M059J (cell line): ENCODE measurements around the gene CDK5. TPM values are rescaled to one million over a fixed set of nuclear protein-coding genes. Genes with fewer than 3 reads are reported as not detected.

ENCODE experiments used
- DNase-seq: peaks from one replicate; pipeline ENCODE4 v3.0.0-alpha.2; 2012; ENCODE audit warnings: low read depth
- total RNA-seq: library from RNA; depleted of rRNA; stranded (reverse); fragments of >200 nt; shearing (Covaris generic); gene quantifications from 2 replicates; pipeline ENCODE4 v1.2.3, GENCODE V29; 2014

CDK5 gene
- total RNA-seq, 1 experiment from 2014 or later, result 54.2 TPM

DNA sequence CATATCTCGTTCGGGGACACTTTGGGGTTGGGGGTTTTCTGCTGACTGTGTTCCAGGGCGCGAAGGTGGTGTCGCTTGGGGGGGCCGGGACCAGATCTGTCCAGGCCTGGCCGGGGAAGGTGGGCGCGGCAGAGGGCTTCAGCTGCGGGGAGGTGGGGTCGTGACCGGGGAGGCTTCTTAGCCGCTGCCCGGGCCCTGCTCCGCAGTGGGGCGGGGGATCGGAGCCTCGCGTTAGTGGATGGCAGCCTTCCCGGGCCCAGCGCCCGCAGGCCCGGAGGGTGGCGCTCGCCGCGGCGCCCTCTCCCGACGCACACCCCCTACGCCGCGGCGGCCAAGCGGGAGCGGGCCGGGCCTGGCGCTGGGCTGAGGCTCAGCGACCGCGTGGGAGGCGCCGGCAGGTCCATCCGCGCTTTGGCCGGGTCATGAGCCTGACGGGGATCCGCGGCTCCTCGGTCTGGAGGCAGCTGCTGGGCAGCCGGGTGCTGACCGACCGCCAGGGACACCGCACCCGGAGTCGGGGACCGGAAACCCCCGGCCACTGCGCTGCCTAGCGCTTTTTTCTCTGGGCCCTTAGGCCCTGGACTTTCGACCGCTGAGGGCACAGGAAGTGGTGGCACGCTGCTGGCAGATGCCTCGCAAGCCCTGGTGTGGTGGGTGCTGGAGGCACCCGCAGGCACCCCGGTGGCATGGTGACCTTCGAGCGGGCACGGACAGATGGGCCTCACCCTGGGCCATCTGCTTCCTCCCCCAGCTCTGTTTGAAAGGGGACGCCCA lies 29.7 kb upstream of the CDK5 start:
- DNase-seq, result peak; percentile 70

GRCh38 chr7:151086802-151087244 lies 29.1 kb upstream of the CDK5 start:
- peak; percentile 46 for DNase-seq

GRCh38 chr7:151085691-151086620 lies 28.3 kb upstream of the CDK5 start, which contains the start of gene AGAP3:
Gene AGAP3, plus strand, starts transcription at chr7:151086475. Its CDS starts 267 bp downstream, at chr7:151086742.
- peak; percentile 89 for DNase-seq

- no peak for DNase-seq
Observed at GRCh38 chr7:151085329-151085690, 27.6 kb upstream of the CDK5 start.

GRCh38 chr7:151083824-151084160 lies 26.1 kb upstream of the CDK5 start:
- DNase-seq, result no peak

DNA sequence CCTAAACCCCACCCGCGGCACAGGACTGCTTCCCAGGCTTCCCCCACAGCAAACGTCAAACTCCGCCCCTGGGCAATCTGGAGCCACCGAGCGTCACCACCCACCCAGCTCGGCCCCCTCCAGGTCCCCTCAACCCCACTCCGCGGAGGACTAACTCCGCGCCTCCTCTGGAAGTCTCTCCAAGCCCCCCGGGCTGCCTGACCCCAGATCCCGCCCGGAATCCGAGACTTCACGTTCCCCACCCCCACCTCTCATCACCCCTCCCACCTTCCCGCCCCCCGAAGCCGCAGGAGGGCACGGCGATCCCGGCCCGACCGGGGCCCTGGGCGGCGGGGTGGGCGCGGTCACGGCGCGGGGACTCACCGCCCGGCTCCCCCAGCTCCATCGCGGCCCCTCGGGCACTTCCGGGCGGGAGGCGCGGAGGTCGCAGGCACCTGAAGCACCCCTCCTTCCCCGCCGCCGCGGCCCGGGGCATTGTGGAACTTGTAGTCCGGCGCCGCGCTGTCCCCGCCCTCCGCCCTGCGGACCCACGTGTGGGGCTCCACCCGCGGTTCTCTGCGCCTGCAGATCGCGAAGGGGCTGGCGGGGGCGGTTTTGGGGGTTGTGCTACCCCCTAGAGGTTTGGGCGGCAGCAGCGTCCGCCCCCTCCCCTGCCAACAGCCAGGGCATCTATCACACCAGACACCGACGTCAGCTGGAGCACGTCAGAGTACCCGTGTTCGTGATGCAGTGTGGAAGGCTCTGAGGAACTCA lies 25.6 kb upstream of the CDK5 start, which contains the start of gene TMUB1:
Gene TMUB1 (minus strand): TSS at position 423 of the 753 bp plus-strand sequence. CDS start 930 bp downstream, outside the sequence.
- peak; percentile 70 for DNase-seq

DNA sequence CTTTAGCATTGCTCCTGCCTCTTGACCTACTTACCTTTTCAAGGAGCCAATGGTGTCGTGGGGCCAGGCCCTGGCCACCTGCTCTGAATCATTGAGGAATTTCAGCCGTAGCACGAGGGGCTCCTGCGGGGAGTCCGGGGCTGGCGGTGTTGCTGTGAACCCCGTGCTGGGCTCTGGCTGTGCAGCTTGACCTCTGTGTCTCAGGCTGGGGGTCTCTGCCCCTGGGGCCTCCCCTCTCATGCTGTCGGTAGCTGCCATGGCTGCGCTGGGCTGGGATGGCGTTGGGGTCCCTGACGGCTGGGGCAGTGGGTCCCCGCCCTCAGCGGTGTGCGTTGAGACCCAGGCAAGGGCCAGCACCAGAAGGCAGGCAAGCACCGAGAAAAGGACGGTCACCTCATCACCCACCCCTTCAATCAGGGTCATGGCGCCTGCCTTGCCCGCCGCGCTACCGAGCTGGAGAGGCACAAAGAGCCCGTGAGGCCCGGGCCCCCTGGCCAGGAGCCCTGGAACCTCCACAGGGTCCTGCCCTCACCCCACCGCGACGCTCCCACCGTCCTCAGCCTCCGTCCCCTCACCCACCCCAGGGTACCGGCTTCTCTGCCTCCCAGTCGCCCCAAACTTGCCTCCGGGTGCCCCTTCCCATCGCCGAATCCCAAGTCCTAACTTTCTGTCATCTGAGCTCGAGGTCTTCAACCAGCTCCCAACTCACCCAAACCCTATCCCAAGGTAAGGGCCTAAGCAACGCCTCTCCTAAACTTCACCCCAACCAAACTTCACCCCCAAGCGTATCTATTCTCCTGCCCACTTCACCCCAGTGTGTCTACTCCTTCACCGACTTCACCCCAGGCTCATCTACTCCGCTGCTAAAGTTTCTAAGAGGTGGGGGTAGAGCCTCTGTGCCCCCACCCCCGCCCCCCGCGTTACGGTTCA lies 24.7 kb upstream of the CDK5 start:
- DNase-seq, result no peak

DNA sequence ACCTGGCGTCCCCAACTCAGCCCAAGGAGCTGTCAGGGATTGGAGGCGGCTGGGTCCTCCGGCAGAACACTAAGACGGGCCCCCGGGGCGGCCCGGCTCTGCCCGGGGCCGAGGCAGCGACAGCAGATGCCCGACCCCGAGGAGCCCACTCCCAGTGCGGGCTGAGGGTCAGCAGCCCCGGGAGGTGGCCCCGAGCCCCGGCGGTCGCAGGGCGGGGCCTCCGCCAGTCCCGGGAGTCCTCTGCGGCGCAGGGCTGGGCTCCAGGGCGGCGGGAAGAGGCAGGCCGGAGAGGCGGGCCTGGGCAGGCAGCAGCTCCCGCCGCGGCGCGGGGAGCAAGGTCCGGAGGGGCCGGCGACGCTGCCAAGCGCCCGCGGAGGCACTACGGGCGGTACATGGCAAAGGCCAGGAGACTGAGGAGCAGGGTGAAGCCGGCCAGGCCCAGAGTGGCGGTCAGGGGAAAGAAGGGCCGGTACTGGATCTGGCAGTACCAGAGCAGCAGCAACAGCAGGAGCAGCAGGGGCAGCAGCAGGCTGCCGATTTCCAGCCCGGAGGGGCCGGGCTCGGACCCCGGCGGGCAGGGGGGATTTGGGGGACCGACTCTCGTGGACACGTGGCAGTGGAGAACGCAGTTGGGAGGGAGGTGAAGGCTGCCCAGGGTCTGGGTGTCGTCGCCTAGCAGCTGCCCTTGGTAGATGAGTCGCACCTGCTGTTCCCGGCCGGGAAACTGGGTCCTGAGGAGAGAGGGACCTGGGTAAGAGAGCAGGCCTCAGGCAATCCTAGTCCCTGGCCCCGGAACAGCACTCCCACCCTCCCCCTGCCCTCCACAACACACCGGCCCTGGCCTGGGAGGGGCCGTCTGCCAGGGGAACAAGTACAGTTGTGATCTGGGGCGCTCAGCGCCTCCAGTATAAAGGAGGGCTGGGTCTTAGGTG lies 23.7 kb upstream of the CDK5 start:
- peak; percentile 48 for DNase-seq

- DNase-seq, result peak; percentile 90
Observed at GRCh38 chr7:151080522-151081169, 22.9 kb upstream of the CDK5 start, which contains the start of gene FASTK. Gene FASTK, minus strand, starts transcription at chr7:151080809. Its CDS starts 43 bp downstream, at chr7:151080766.

GRCh38 chr7:151080067-151080521 lies 22.4 kb upstream of the CDK5 start:
- DNase-seq, result peak; percentile 28

DNA sequence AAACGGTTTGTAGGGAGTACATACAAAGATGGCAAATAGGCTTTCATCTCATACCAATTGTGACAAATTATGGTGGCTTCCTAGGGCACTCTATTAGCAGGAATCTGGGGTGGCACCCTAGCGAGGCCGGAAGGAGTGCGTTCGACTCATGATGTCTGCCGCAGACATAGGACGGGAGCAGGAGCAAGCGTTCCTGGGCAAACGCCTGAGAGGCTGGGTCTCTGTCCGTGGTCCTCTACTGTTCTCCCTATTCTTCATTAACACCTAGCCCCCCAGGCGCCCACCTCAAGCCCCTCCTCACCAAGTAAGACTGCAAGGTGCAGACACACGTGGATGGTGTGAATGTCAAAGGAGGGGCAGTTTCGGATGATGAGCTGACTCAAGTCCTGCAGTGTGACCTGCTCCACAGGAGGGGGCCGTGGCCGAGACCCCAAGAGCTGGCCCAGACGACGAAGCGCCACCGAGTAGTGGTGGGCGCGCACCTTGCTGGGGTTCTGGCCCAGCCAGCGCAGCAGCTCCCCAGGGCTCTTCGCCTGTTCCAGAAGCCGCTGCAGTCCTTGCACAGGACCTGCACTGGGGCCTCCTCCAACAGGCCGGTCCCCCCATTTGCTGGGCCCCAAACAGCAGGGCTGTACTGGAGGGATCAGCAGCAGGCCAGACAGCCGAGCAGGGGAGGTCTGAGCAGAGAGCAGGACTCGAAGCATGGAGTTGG lies 21.7 kb upstream of the CDK5 start:
- no peak for DNase-seq

DNA sequence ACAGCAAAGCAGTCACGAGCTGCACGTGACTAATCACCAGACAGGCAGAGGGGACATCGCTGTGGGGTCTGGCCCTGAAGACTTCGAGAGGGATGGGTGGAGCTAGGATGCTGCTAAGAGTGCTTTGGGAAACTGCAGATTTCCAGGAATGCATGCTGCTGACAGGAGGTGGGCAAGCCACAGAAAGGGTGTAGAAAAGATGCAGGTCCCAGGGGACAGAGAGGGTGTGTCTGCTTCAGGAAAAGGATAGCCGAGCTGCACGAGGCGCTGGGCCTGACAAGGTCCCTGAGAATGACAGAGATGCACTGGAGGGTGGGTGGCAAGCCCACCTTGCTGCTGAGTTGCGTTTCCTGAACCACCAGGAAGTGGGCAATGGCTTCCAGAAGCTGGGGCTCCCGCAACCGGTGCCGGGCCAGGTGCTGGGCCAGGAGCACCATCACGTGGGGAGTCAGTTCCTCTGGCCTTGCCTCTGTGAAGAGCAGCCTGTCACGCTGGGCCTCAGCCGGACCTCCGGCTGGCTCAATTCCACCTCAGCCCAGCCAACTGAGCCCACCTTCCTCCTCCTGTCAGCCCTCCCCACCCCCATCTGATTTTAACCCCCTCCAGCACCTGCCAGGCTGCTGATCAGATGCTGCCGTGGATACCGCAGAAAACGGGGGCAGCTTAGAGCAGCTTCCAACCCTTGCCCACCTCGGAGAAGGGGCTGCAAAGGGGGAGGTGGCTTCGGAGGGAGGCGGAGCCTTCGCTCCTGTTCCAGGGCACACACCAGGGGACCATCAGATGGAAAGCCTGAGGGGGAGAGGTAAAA lies 20.7 kb upstream of the CDK5 start:
- DNase-seq, result no peak

GRCh38 chr7:151077705-151078232 lies 20.1 kb upstream of the CDK5 start:
- no peak for DNase-seq

DNA sequence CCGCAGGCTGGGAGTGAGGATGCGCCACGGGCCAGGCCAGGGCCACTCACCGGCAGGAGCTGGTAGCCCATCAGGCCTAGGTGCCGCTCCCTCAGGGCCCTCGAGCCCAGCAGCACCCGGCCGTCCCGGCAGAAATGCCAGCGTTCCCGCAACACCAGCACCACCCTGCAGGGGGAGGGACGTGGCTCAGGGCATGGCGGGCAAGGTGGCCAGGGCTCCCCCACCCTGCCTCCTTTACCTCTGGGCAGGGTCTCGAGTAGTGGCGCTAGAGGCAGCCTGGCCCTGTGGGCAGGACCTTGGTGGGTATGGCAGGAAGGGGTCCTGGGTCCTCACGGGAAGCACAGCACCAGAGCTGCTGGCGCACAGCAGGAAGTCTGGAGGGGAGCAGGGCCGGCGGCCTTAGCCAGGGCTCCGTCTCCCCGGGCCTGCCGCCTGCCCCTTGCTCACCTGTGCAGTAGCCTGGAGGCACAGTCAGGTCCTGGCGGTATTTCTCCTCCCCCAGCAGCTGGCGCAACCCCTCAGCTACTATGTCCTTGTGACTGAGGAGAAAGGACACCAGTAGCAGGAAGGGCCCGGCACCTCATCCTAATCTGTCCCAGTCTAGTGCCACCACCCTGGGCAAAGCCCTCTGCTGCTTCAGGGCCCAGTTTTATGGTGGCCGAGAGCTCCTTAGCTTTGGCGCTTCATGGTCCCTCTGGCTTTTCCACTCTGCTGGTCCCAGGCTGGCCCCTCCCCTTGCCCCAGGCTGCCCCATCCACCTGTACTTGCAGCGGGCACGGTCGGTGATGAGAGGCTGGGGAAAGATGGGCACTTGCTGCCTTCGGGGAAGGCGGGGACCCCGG lies 19.4 kb upstream of the CDK5 start:
- DNase-seq, result no peak

- no peak for DNase-seq
Observed at GRCh38 chr7:151075978-151076426, 18.3 kb upstream of the CDK5 start.

DNA sequence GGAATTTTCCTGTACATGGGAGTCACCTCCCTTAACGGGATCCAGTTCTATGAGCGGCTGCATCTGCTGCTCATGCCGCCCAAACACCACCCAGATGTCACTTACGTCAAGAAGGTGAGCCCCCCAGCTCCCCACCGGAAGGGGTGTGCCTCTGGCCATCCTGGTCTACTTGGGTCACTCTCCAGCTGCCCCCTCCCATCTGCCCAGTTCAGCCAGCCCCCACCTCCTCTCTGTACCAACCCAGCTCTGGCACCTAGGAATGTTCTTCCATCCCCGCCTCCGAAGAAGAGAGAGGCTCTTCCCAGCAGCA lies 17.9 kb upstream of the CDK5 start:
- no peak for DNase-seq
